Upper lobe of left lung (tissue), 6 donors: ENCODE results near the gene CHIT1. TPM values are rescaled to one million over a fixed set of nuclear protein-coding genes. Genes with fewer than 3 reads are reported as not detected.
A peak's percentile ranks its signal among the peaks of the same experiment; 100 is the strongest.
"Not testable (repeated sequence)": the region's sequence is repeated elsewhere in the genome, so short reads cannot be mapped to it uniquely, and the experiment has no call there.

ENCODE experiments used
- ATAC-seq, 2 donors: fragments of 200-7000 bp; cut with Tn5 transposase; one replicate each; pipeline ENCODE4 v1.9.1; 2022; ENCODE audit warnings: mild to moderate bottlenecking in 2 of 2, moderate library complexity in 2 of 2; ENCODE audit not compliant: low FRiP score in 2 of 2
- DNase-seq, 2 donors: peaks; one replicate each; pipeline ENCODE4 v3.0.0-alpha.2; 2019 to 2020
- H3K27ac ChIP-seq, 4 donors: fragments of 200-600 bp; sonication (generic); one replicate each; pipeline ENCODE4 v1.5.1; 2016 to 2019
- H3K27me3 ChIP-seq, 4 donors: fragments of 200-600 bp; sonication (generic); one replicate each; pipeline ENCODE4 v1.5.1; 2017 to 2019
- H3K36me3 ChIP-seq, 4 donors: fragments of 200-600 bp; sonication (generic); one replicate each; pipeline ENCODE4 v1.5.1; 2016 to 2019
- H3K4me1 ChIP-seq, 4 donors: fragments of 200-600 bp; sonication (generic); one replicate each; pipeline ENCODE4 v1.5.1; 2018 to 2019
- H3K4me3 ChIP-seq, 4 donors: fragments of 200-600 bp; sonication (generic); one replicate each; pipeline ENCODE4 v1.5.1; 2017 to 2019; ENCODE audit warnings: mild to moderate bottlenecking in 2 of 4, moderate library complexity in 1 of 4
- H3K9me3 ChIP-seq, 4 donors: fragments of 200-600 bp; sonication (generic); one replicate each; pipeline ENCODE4 v1.5.1; 2018 to 2019
- EP300 ChIP-seq, 4 donors: sonication (generic); formaldehyde crosslinking; IDR thresholded peaks; one replicate each; pipeline ENCODE4 v1.5.1; 2017; ENCODE audit warnings: antibody characterized with exemption in 4 of 4, control low read depth in 2 of 4
- POLR2A ChIP-seq, 4 donors: fragments of 450-650 bp; IDR thresholded peaks; one replicate each; pipeline ENCODE4 v1.5.1; 2016 to 2017; ENCODE audit warnings: antibody characterized with exemption in 4 of 4, mild to moderate bottlenecking in 2 of 4
- POLR2AphosphoS5 ChIP-seq, 2 donors: sonication (generic); formaldehyde crosslinking; IDR thresholded peaks; one replicate each; pipeline ENCODE4 v1.5.1; 2017; ENCODE audit warnings: antibody characterized with exemption in 2 of 2
- WGBS, 2 donors: methylation state at CpG; one replicate each; pipeline ENCODE4 v1.1.5; 2017 to 2018; 5-methylcytosine and 5-hydroxymethylcytosine counted together
- total RNA-seq, 6 donors: library from RNA; depleted of rRNA in 4 of 6; stranded (reverse); fragments of >200 nt in 4 of 6; gene quantifications; one replicate each; pipeline versions ENCODE4 v1.1.0 to v1.2.1, GENCODE V29; 2016 to 2021
- TF ChIP-seq, protein P1 (sequence below), 6 experiments: fragments of 450-650 bp in 4 of 6; fragments of 200-600 bp in 2 of 6; sonication (generic) in 2 of 6; IDR thresholded peaks; one replicate each; pipeline ENCODE4 v1.5.1; 2016 to 2019; ENCODE audit warnings: antibody characterized with exemption in 6 of 6
- donor health status: DM: no; HTN: no; CAD: no; lungs with moderate emphysema.
- donor health status: DM: no; HTN: yes; CAD: no; lungs with severe emphysema.

Gene CHIT1
- total RNA-seq, 6 donors from 2014 or later: 2.0 to 97.4 (median 3.7) TPM

DNA sequence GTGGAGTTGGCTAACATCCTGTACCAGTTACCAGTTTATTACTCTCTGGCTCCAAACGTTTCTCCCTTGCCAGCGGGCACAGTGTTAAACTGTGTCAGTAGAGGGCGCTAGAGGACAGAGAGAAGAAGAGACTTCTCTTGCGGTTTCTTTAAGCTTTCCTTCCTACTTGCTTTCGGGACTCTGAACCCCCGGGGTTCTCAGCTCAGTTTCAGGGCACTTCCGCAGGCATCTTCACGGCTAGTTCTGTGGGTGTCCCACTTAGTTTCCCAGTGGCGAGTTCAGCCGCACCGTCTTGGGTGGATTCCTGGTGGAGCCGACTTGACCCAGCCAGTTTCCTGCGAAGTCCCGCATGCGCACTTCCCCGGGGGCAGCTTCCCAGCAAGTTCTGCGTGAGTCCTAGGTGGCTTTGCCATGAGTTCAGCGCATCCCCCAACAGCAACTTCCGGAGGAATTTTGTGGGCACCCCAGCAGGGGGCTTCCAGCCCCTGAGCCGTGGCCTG is 37.9 kb upstream of the CHIT1 start:
- no peaks in the 10 kb centered on the region for H3K27me3 ChIP-seq
- peak overlapping the region; percentile 64 to 86 (median 74) for H3K27ac ChIP-seq
- H3K9me3 ChIP-seq: no peaks in the 10 kb centered on the region
- H3K36me3 ChIP-seq: no peaks in the 10 kb centered on the region
- WGBS, 2 donors: 0 to 1% methylated on average over 12 to 20 of the region's 20 CpGs
- DNase-seq (peak; percentile 75 to 87), ATAC-seq (peak; percentile 84 to 87)
- no peak for TF ChIP-seq EP300 (IDR thresholded peaks at IDR 0.05)
- TF ChIP-seq, protein P1, sequence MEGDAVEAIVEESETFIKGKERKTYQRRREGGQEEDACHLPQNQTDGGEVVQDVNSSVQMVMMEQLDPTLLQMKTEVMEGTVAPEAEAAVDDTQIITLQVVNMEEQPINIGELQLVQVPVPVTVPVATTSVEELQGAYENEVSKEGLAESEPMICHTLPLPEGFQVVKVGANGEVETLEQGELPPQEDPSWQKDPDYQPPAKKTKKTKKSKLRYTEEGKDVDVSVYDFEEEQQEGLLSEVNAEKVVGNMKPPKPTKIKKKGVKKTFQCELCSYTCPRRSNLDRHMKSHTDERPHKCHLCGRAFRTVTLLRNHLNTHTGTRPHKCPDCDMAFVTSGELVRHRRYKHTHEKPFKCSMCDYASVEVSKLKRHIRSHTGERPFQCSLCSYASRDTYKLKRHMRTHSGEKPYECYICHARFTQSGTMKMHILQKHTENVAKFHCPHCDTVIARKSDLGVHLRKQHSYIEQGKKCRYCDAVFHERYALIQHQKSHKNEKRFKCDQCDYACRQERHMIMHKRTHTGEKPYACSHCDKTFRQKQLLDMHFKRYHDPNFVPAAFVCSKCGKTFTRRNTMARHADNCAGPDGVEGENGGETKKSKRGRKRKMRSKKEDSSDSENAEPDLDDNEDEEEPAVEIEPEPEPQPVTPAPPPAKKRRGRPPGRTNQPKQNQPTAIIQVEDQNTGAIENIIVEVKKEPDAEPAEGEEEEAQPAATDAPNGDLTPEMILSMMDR (IDR thresholded peaks at IDR 0.05): peak; percentile 79 to 90 (median 88)
- TF ChIP-seq POLR2AphosphoS5 (IDR thresholded peaks at IDR 0.05): no peak
- peaks cover 6 to 30% (median 24%) of the 10 kb centered on the region in 4 donors for H3K4me1 ChIP-seq
- peak overlapping the region; percentile 27 to 63 (median 48) for H3K4me3 ChIP-seq

DNA sequence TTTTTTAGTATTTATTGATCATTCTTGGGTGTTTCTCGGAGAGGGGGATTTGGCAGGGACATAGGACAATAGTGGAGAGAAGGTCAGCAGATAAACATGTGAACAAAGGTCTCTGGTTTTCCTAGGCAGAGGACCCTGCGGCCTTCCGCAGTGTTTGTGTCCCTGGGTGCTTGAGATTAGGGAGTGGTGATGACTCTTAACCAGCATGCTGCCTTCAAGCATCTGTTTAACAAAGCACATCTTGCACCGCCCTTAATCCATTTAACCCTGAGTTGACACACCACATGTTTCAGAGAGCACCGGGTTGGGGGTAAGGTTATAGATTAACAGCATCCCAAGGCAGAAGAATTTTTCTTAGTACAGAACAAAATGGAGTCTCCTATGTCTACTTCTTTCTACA is 36.7 kb upstream of the CHIT1 start:
- H3K4me1 ChIP-seq: peaks cover 6 to 17% (median 12%) of the 10 kb centered on the region in 4 donors
- not testable (repeated sequence) for H3K9me3 ChIP-seq, H3K27ac ChIP-seq, H3K4me3 ChIP-seq, H3K36me3 ChIP-seq, DNase-seq, H3K27me3 ChIP-seq, ATAC-seq
- WGBS, 2 donors: 51 to 56% methylated on average over 5 of the region's 5 CpGs

DNA sequence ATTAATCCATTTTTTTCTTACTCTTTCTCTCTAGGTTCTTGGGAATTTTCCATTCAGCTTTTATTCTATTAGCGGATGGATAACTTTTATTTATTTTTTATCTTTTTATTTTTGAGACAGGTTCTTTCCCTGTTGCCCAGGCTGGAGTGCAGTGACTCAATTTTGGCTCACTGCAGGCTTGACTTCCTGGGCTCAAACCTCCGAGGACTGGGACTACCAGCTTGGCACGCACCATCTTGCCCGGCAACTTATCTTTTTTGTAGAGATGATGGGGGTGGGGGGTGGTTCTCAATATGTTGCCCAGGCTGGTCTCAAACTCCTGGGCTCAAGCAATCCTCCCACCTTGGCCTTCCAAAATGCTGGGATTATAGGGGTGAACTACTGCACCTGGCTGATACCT is 36.1 kb upstream of the CHIT1 start:
- no peaks in the 10 kb centered on the region for H3K9me3 ChIP-seq
- DNase-seq (no peak), ATAC-seq (no peak)
- TF ChIP-seq EP300 (IDR thresholded peaks at IDR 0.05): no peak
- no peak for TF ChIP-seq POLR2AphosphoS5 (IDR thresholded peaks at IDR 0.05)
- TF ChIP-seq POLR2A (IDR thresholded peaks at IDR 0.05): no peak
- TF ChIP-seq, protein P1 (IDR thresholded peaks at IDR 0.05): no peak
- H3K4me3 ChIP-seq: no peak overlapping the region
- H3K36me3 ChIP-seq: no peaks in the 10 kb centered on the region
- peaks cover 3 to 12% (median 8%) of the 10 kb centered on the region in 4 donors for H3K4me1 ChIP-seq
- H3K27ac ChIP-seq: no peak overlapping the region
- H3K27me3 ChIP-seq: no peaks in the 10 kb centered on the region
- WGBS, 2 donors: 64 to 71% methylated on average over 4 of the region's 4 CpGs

DNA sequence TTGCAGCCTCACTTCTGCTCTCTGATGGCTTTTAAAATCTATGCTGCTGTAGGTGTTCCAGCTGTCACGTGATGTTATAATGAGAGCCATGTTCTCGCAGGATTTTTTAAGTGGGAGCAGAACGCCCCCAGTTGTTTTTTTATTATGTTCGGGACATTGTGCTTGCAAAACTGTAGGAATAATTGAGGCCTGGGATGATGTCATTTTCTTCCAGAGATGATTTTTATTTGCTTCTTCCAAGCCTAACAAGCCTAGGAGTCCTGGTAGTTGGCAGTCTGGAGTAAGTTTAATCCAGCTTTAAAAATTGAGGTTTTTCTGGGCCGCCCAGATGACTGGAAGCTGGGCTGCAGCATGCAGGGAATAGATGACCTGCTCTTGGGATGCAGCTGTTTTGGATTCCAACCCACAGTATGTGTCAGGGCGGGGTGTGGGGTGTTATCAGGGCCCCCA is 34.6 kb upstream of the CHIT1 start:
- 79 to 90% methylated on average over 6 of the region's 6 CpGs for WGBS, 2 donors
- no peak for DNase-seq
- TF ChIP-seq EP300 (IDR thresholded peaks at IDR 0.05) (no peak), POLR2AphosphoS5 (IDR thresholded peaks at IDR 0.05) (no peak), POLR2A (IDR thresholded peaks at IDR 0.05) (no peak)
- TF ChIP-seq, protein P1 (IDR thresholded peaks at IDR 0.05): no peak
- Histone ChIP-seq H3K36me3 (no peaks in the 10 kb centered on the region), H3K4me3 (no peak overlapping the region), H3K27me3 (no peaks in the 10 kb centered on the region), H3K27ac (no peak overlapping the region), H3K9me3 (no peaks in the 10 kb centered on the region), H3K4me1 (peaks cover 3 to 10% (median 8%) of the 10 kb centered on the region in 4 donors)
- ATAC-seq: peak in 1 of 2 donors; percentile 42

DNA sequence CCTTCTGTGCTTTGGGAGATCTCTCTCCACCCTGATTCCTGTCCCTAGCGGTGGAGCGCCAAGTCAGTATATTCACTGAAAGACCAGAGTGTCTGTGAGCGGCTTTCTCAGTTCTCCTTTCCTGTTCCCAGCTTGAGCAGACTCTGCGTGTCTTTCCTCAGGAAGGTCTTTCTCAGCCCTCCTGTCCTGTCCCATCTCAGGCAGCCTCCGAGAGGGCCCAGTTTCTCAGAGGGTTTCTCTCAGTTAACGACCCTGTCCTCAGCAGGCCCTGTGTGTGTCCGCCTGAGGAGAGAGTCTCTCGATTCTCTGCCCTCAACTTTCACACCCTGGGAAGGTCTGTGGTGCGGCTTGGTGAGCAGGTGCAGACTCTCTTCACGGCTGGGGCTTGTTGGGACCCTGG is 34.0 kb upstream of the CHIT1 start:
- ATAC-seq: peak in 1 of 2 donors; percentile 15
- Histone ChIP-seq H3K4me3 (no peak overlapping the region), H3K4me1 (peaks cover 3 to 6% (median 4%) of the 10 kb centered on the region in 4 donors), H3K36me3 (no peaks in the 10 kb centered on the region), H3K9me3 (no peaks in the 10 kb centered on the region), H3K27me3 (no peaks in the 10 kb centered on the region), H3K27ac (no peak overlapping the region)
- no peak for DNase-seq
- WGBS, 2 donors: 74 to 80% methylated on average over 10 of the region's 10 CpGs
- TF ChIP-seq POLR2AphosphoS5 (IDR thresholded peaks at IDR 0.05) (no peak), EP300 (IDR thresholded peaks at IDR 0.05) (no peak), POLR2A (IDR thresholded peaks at IDR 0.05) (no peak)
- TF ChIP-seq, protein P1 (IDR thresholded peaks at IDR 0.05): no peak

DNA sequence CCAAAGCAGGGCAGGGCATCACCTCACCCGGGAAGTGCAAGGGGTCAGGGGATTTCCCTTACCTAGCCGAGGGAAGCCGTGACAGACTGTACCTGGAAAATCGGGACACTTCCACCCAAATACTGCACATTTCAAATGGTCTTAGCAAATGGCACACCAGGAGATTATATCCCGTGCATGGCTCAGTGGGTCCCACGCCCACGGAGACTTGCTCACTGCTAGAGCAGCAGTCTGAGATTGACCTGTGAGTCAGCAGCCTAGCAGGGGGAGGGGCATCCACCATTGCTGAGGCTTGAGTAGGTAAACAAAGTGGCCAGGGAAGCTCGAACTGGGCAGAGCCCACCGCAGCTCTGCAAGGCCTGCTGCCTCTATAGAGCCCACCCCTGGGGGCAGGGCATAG is 27.2 kb upstream of the CHIT1 start:
- H3K36me3 ChIP-seq, H3K27ac ChIP-seq, ATAC-seq, H3K4me3 ChIP-seq, H3K27me3 ChIP-seq, H3K9me3 ChIP-seq, H3K4me1 ChIP-seq: not testable (repeated sequence)
- DNase-seq: peak in 1 of 2 donors; percentile 13
- WGBS, 2 donors: 98% methylated on average over 9 of the region's 9 CpGs; no CpG with 5 or more reads in 1 of the 2 donors

DNA sequence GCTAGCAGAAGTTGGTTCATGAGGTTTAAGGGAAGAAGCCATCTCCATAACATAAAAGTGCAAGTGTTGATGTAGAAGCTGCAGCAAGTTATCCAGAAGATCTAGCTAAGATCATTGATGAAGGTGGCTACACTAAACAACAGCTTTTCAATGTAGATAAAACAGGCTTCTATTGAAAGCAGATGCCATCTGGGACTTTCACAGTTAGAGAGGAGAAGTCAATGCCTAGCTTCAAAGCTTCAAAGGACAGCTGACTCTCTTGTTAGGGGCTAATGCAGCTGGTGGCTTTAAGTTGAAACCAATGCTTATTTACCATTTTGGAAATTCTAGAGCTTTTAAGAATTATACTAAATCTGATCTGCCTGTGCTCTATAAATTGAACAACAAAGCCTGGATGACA is 25.3 kb upstream of the CHIT1 start:
- H3K4me1 ChIP-seq, H3K36me3 ChIP-seq, H3K27me3 ChIP-seq, ATAC-seq, H3K4me3 ChIP-seq, H3K9me3 ChIP-seq, H3K27ac ChIP-seq, DNase-seq: not testable (repeated sequence)
